Lower lobe of right lung (tissue), 2 donors: Measurements from ENCODE around the gene TMEM240. TPM values are rescaled to one million over a fixed set of nuclear protein-coding genes. Genes with fewer than 3 reads are reported as not detected.
"Not testable (repeated sequence)": the region's sequence is repeated elsewhere in the genome, so short reads cannot be mapped to it uniquely, and the experiment has no call there.

Experiments
- ATAC-seq, 2 donors: fragments of 200-7000 bp; cut with Tn5 transposase; one replicate each; pipeline ENCODE4 v1.9.1; 2020 to 2022; ENCODE audit warnings: mild to moderate bottlenecking in 2 of 2, moderate library complexity in 2 of 2
- DNase-seq: peaks from one replicate; pipeline ENCODE4 v3.0.0-alpha.2; 2020
- H3K27ac ChIP-seq: fragments of 200-600 bp; one replicate; pipeline ENCODE4 v1.8.0; 2022
- H3K27me3 ChIP-seq: fragments of 200-600 bp; one replicate; pipeline ENCODE4 v1.8.0; 2022; ENCODE audit warnings: low read depth
- H3K36me3 ChIP-seq: fragments of 200-600 bp; one replicate; pipeline ENCODE4 v1.8.0; 2022; ENCODE audit warnings: mild to moderate bottlenecking
- H3K4me1 ChIP-seq: fragments of 200-600 bp; one replicate; pipeline ENCODE4 v1.8.0; 2022
- H3K4me3 ChIP-seq: fragments of 200-600 bp; one replicate; pipeline ENCODE4 v1.8.0; 2022; ENCODE audit warnings: mild to moderate bottlenecking
- H3K9me3 ChIP-seq: fragments of 200-600 bp; one replicate; pipeline ENCODE4 v1.8.0; 2022
- CTCF ChIP-seq: fragments of 200-600 bp; IDR thresholded peaks from one replicate; pipeline ENCODE4 v1.8.0; 2022; ENCODE audit warnings: antibody characterized with exemption, mild to moderate bottlenecking
- intact Hi-C: fragments of 100-400 bp; cut with DNase I; formaldehyde crosslinking; loops from one replicate; pipeline ENCODE4 v1.11.0; 2022
- total RNA-seq: library from RNA; stranded (reverse); fragmentation: NEBNext Ultra II Directional; extraction: Animal tissue kit (Norgen Biotek cat#: 25700); gene quantifications from one replicate; pipeline ENCODE4 v1.2.1, GENCODE V29; 2021
- donor health status: DM: no; HTN: yes; CAD: no; lungs with severe emphysema.

TMEM240 gene
- total RNA-seq, 1 donor from 2014 or later = 3.9 TPM

- intact Hi-C loops = no loop called here
- no peak for TF ChIP-seq CTCF
- H3K36me3 ChIP-seq = peaks cover 37% of the 10 kb centered on the region
Measured at GRCh38 chr1:1528301-1529267, 11.8 kb downstream of the TMEM240 start.

GRCh38 chr1:1527092-1527816, 13.2 kb downstream of the TMEM240 start:
- ATAC-seq (no peak), DNase-seq (no peak)
- Histone ChIP-seq H3K9me3 (peaks cover 11% of the 10 kb centered on the region), H3K27me3 (no peaks in the 10 kb centered on the region), H3K27ac (no peak overlapping the region), H3K4me3 (no peak overlapping the region), H3K4me1 (no peaks in the 10 kb centered on the region), H3K36me3 (peaks cover 37% of the 10 kb centered on the region)
- intact Hi-C loops = no loop called here
- no peak for TF ChIP-seq CTCF

More at GRCh38 chr1:1528301-1529267, 11.8 kb downstream of the TMEM240 start:
- DNase-seq (no peak), ATAC-seq (no peak)
- no peak overlapping the region for H3K4me3 ChIP-seq
- H3K27ac ChIP-seq = no peak overlapping the region
- no peaks in the 10 kb centered on the region for H3K27me3 ChIP-seq
- peaks cover 14% of the 10 kb centered on the region for H3K9me3 ChIP-seq
- no peaks in the 10 kb centered on the region for H3K4me1 ChIP-seq

GRCh38 chr1:1526476-1526875, 13.9 kb downstream of the TMEM240 start:
- H3K27me3 ChIP-seq, H3K27ac ChIP-seq, H3K4me1 ChIP-seq, intact Hi-C loops, DNase-seq, H3K4me3 ChIP-seq, H3K9me3 ChIP-seq, ATAC-seq: not testable (repeated sequence)
- peaks cover 43% of the 10 kb centered on the region for H3K36me3 ChIP-seq

GRCh38 chr1:1524750-1525383, 15.6 kb downstream of the TMEM240 start:
- DNase-seq, intact Hi-C loops, ATAC-seq, H3K4me3 ChIP-seq, H3K4me1 ChIP-seq, H3K27me3 ChIP-seq, H3K27ac ChIP-seq, H3K9me3 ChIP-seq: not testable (repeated sequence)
- H3K36me3 ChIP-seq = peaks cover 57% of the 10 kb centered on the region

- H3K4me1 ChIP-seq, DNase-seq, ATAC-seq, intact Hi-C loops, H3K27ac ChIP-seq, H3K4me3 ChIP-seq, H3K9me3 ChIP-seq, H3K27me3 ChIP-seq: not testable (repeated sequence)
- peaks cover 53% of the 10 kb centered on the region for H3K36me3 ChIP-seq
Measured at GRCh38 chr1:1523651-1524050, 16.8 kb downstream of the TMEM240 start.

GRCh38 chr1:1523226-1523625, 17.2 kb downstream of the TMEM240 start:
- peaks cover 49% of the 10 kb centered on the region for H3K36me3 ChIP-seq

GRCh38 chr1:1522536-1522935, 17.9 kb downstream of the TMEM240 start:
- H3K27ac ChIP-seq, DNase-seq, H3K27me3 ChIP-seq, H3K9me3 ChIP-seq, intact Hi-C loops, H3K4me1 ChIP-seq, ATAC-seq, H3K4me3 ChIP-seq: not testable (repeated sequence)
- peaks cover 42% of the 10 kb centered on the region for H3K36me3 ChIP-seq

More at GRCh38 chr1:1523226-1523625, 17.2 kb downstream of the TMEM240 start:
- ATAC-seq, H3K4me3 ChIP-seq, H3K4me1 ChIP-seq, H3K27me3 ChIP-seq, H3K9me3 ChIP-seq, intact Hi-C loops, DNase-seq, H3K27ac ChIP-seq: not testable (repeated sequence)
